Thyroid gland (tissue), 4 donors: ENCODE data around the gene KCNJ15. TPM values are rescaled to one million over a fixed set of nuclear protein-coding genes. Genes with fewer than 3 reads are reported as not detected.

Source experiments
- DNase-seq, 2 donors: peaks; one replicate each; pipeline ENCODE4 v3.0.0-alpha.2; 2019
- H3K27ac ChIP-seq, 3 donors: fragments of 200-600 bp; sonication (generic); 1 replicate in 2 of 3; 2 replicates in 1 of 3; pipeline ENCODE4 v1.5.1; 2016 to 2019; ENCODE audit warnings: mild to moderate bottlenecking in 1 of 3, moderate library complexity in 1 of 3
- H3K27me3 ChIP-seq: fragments of 200-600 bp; sonication (generic); one replicate; pipeline ENCODE4 v1.5.1; 2019
- H3K36me3 ChIP-seq, 2 donors: fragments of 200-600 bp; sonication (generic); one replicate each; pipeline ENCODE4 v1.5.1; 2016 to 2019
- H3K4me1 ChIP-seq, 2 donors: fragments of 200-600 bp; sonication (generic); one replicate each; pipeline ENCODE4 v1.5.1; 2017 to 2019
- H3K4me3 ChIP-seq, 3 donors: fragments of 200-600 bp; sonication (generic); replicated peaks in 1 of 3; 1 replicate in 2 of 3; 2 replicates in 1 of 3; pipeline ENCODE4 v1.5.1; 2016; ENCODE audit warnings: mild to moderate bottlenecking in 1 of 3
- H3K9me3 ChIP-seq: fragments of 200-600 bp; sonication (generic); one replicate; pipeline ENCODE4 v1.5.1; 2017
- CTCF ChIP-seq, 6 experiments: fragments of 200-600 bp in 3 of 6; fragments of 450-650 bp in 3 of 6; sonication (generic) in 3 of 6; IDR thresholded peaks; one replicate each; pipeline ENCODE4 v1.5.1; 2016 to 2019; ENCODE audit warnings: antibody characterized with exemption in 6 of 6, mild to moderate bottlenecking in 2 of 6, inconsistent platforms in 1 of 6, moderate library complexity in 1 of 6
- POLR2A ChIP-seq, 2 donors: fragments of 450-650 bp; IDR thresholded peaks; one replicate each; pipeline ENCODE4 v1.6.1; 2017; ENCODE audit warnings: antibody characterized with exemption in 2 of 2, mild to moderate bottlenecking in 2 of 2, moderate library complexity in 1 of 2
- WGBS, 2 donors: methylation state at CpG; one replicate each; pipeline ENCODE4 v1.1.5; 2017; 5-methylcytosine and 5-hydroxymethylcytosine counted together
- intact Hi-C: fragments of 100-400 bp; cut with DNase I; formaldehyde crosslinking; loops from one replicate; pipeline ENCODE4 v1.15.1; 2023
- total RNA-seq, 4 donors: library from RNA; depleted of rRNA; stranded (reverse); fragments of >200 nt; gene quantifications; one replicate each; pipeline ENCODE4 v1.2.3, GENCODE V29; 2016

Gene KCNJ15
- 10 to 100 TPM; 29.2 to 71.2 (median 59.5) TPM for total RNA-seq

GRCh38 chr21:38256599-38257302, at the start of gene KCNJ15:
TSS of gene KCNJ15 (plus strand) at chr21:38256991. CDS start at chr21:38299262, 42,271 bp downstream.
- Histone ChIP-seq H3K27ac (no peak within 1 kb of the TSS), H3K27me3 (no peaks in the 10 kb centered on the region), H3K36me3 (no peaks in the 10 kb centered on the region), H3K4me1 (no peaks in the 10 kb centered on the region), H3K9me3 (no peaks in the 10 kb centered on the region), H3K4me3 (no peak within 1 kb of the TSS)
- DNase-seq: no peak
- WGBS, 2 donors: 54 to 58% methylated on average over 5 of the region's 5 CpGs
- intact Hi-C loops: no loop called here
- TF ChIP-seq CTCF (IDR thresholded peaks at IDR 0.05) (no peak), POLR2A (IDR thresholded peaks at IDR 0.05) (no peak)

DNA sequence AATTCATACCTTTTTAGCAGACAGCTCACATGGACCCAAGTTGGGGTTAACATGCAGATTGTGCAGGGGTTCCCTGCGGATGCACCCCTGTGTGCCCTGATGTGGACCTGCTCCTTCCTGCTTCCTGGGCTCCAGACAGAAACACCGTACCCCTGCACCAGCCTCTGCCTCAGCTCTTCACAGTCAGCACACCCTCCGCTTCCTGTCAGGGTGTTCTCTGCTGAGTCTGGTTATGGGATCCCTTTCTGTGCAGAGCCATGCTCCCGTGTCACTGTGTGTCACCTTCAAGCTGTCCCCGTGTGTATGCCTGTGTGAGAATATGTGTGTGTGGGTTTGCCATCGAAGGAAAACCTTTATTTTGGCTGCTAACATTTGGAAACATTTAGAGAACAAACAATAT, 48.7 kb upstream of the KCNJ15 start:
- Histone ChIP-seq H3K9me3 (no peaks in the 10 kb centered on the region), H3K4me1 (no peaks in the 10 kb centered on the region), H3K27me3 (no peaks in the 10 kb centered on the region), H3K4me3 (no peak overlapping the region), H3K36me3 (no peaks in the 10 kb centered on the region), H3K27ac (no peak overlapping the region)
- intact Hi-C loops: no loop called here
- TF ChIP-seq CTCF (IDR thresholded peaks at IDR 0.05) (no peak), POLR2A (IDR thresholded peaks at IDR 0.05) (no peak)
- no peak for DNase-seq
- WGBS, 2 donors: 71% methylated on average over 6 of the region's 6 CpGs

DNA sequence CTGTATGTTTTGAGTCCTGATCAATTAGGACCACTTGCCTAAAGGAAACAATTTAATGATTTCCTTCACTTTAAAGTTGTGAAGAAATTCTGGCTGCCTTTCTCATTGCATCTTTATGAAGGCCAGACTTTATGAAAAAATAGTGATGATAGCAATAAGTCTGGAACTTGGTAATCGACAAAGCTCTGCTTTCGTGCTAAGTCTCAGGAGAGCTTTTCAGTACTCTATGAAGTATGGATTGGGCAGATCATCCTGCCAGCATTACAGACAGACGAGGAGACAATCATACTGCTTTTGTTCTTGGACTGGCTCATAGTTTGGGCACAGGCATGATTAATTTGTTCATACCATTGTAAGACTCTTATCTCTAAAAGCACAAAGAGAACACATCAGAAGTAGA, 45.5 kb upstream of the KCNJ15 start:
- H3K9me3 ChIP-seq: no peaks in the 10 kb centered on the region
- 84 to 85% methylated on average over 3 of the region's 3 CpGs for WGBS, 2 donors
- intact Hi-C loops: no loop called here
- H3K27me3 ChIP-seq: no peaks in the 10 kb centered on the region
- no peak for DNase-seq
- no peak overlapping the region for H3K4me3 ChIP-seq
- H3K27ac ChIP-seq: no peak overlapping the region
- H3K36me3 ChIP-seq: no peaks in the 10 kb centered on the region
- no peak for TF ChIP-seq POLR2A (IDR thresholded peaks at IDR 0.05)
- TF ChIP-seq CTCF (IDR thresholded peaks at IDR 0.05): no peak
- no peaks in the 10 kb centered on the region for H3K4me1 ChIP-seq

DNA sequence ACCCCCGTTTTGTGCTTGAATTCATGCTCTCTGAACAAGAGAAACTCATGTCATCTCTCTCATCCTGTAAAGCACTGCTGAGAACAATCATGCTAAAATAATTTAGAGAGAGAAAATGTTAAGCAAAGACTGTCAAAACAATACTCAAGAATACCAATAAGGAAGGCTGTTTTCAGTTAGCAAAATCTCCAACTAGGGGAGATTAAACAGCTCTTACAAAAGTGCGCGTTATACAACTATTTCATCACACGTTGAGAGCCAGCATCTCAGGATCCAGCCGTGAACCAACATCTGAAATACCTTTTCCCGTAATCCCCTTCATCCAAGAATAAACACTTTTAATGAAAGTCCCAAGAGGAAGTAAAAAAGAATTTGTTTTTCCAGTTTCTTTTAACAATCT, 44.1 kb upstream of the KCNJ15 start:
- no peak for TF ChIP-seq POLR2A (IDR thresholded peaks at IDR 0.05)
- H3K27me3 ChIP-seq: no peaks in the 10 kb centered on the region
- no peak overlapping the region for H3K27ac ChIP-seq
- no peaks in the 10 kb centered on the region for H3K36me3 ChIP-seq
- H3K9me3 ChIP-seq: no peaks in the 10 kb centered on the region
- no peak for DNase-seq
- no peak overlapping the region for H3K4me3 ChIP-seq
- WGBS, 2 donors: 74 to 79% methylated on average over 6 of the region's 6 CpGs
- intact Hi-C loops: no loop called here
- no peaks in the 10 kb centered on the region for H3K4me1 ChIP-seq

- peak overlapping the region; percentile 7 to 57 (median 47) for H3K27ac ChIP-seq
- peak; percentile 72 to 80 for DNase-seq
- no peaks in the 10 kb centered on the region for H3K36me3 ChIP-seq
- H3K4me3 ChIP-seq: no peak overlapping the region
- no peaks in the 10 kb centered on the region for H3K9me3 ChIP-seq
- peak; percentile 89 to 99 (median 97) for TF ChIP-seq CTCF (IDR thresholded peaks at IDR 0.05)
- TF ChIP-seq POLR2A (IDR thresholded peaks at IDR 0.05): no peak
- 5 to 12% methylated on average over 7 of the region's 7 CpGs for WGBS, 2 donors
- H3K27me3 ChIP-seq: no peaks in the 10 kb centered on the region
- peaks cover 0 to 9% of the 10 kb centered on the region in 2 donors for H3K4me1 ChIP-seq
- intact Hi-C loops: loop anchor here (5.0 kb wide), 1 partner anchor 62 kb away; no protein-coding TSS in a partner anchor
Observed at GRCh38 chr21:38219049-38219628, 37.7 kb upstream of the KCNJ15 start.
